ENCODE results near the gene GNG2. TPM values are rescaled to one million over a fixed set of nuclear protein-coding genes. Genes with fewer than 3 reads are reported as not detected.

GNG2 gene
- total RNA-seq, 4 donors from 2014 or later: 0.77 to 62.1 (median 10.3) TPM

- TF ChIP-seq POLR2A (IDR thresholded peaks at IDR 0.05) (no peak), CTCF (IDR thresholded peaks at IDR 0.05) (no peak)
- no peak for DNase-seq
- Histone ChIP-seq H3K27ac (no peak overlapping the region), H3K4me3 (no peak overlapping the region), H3K9me3 (no peaks in the 10 kb centered on the region), H3K36me3 (no peaks in the 10 kb centered on the region), H3K4me1 (no peaks in the 10 kb centered on the region), H3K27me3 (no peaks in the 10 kb centered on the region)
- intact Hi-C loops (cut with DNase I; ENCODE audit: low total_unique reads): loop anchor here (10.0 kb wide), 1 partner anchor 704 kb away; no protein-coding TSS in a partner anchor
Measured at GRCh38 chr14:51978681-51979085, 118.3 kb downstream of the GNG2 start.

GRCh38 chr14:51979088-51979709, 118.8 kb downstream of the GNG2 start:
- Histone ChIP-seq H3K36me3 (no peaks in the 10 kb centered on the region), H3K4me1 (no peaks in the 10 kb centered on the region), H3K4me3 (no peak overlapping the region), H3K9me3 (no peaks in the 10 kb centered on the region), H3K27ac (no peak overlapping the region), H3K27me3 (no peaks in the 10 kb centered on the region)
- TF ChIP-seq CTCF (IDR thresholded peaks at IDR 0.05) (peak; percentile 74 to 84 (median 78)), POLR2A (IDR thresholded peaks at IDR 0.05) (no peak)
- intact Hi-C loops (cut with DNase I; ENCODE audit: low total_unique reads): loop anchor here (10.0 kb wide), 1 partner anchor 704 kb away; no protein-coding TSS in a partner anchor
- DNase-seq: peak; percentile 82

GRCh38 chr14:51981218-51981854, 120.9 kb downstream of the GNG2 start:
- no peaks in the 10 kb centered on the region for H3K9me3 ChIP-seq
- intact Hi-C loops (cut with DNase I; ENCODE audit: low total_unique reads): no loop called here
- H3K27ac ChIP-seq: no peak overlapping the region
- TF ChIP-seq CTCF (IDR thresholded peaks at IDR 0.05): no peak
- H3K36me3 ChIP-seq: no peaks in the 10 kb centered on the region
- no peak for DNase-seq
- H3K4me3 ChIP-seq: no peak overlapping the region
- H3K27me3 ChIP-seq: no peaks in the 10 kb centered on the region
- H3K4me1 ChIP-seq: no peaks in the 10 kb centered on the region

GRCh38 chr14:51988221-51988620, 127.8 kb downstream of the GNG2 start:
- Histone ChIP-seq H3K4me1 (peaks cover 0 to 6% of the 10 kb centered on the region in 2 donors), H3K27ac (no peak overlapping the region), H3K9me3 (no peaks in the 10 kb centered on the region), H3K4me3 (no peak overlapping the region), H3K36me3 (no peaks in the 10 kb centered on the region), H3K27me3 (no peaks in the 10 kb centered on the region)
- DNase-seq: no peak
- intact Hi-C loops (cut with DNase I; ENCODE audit: low total_unique reads): no loop called here
- TF ChIP-seq POLR2A (IDR thresholded peaks at IDR 0.05): no peak
- TF ChIP-seq CTCF (IDR thresholded peaks at IDR 0.05): no peak

Data from uterus (tissue), 4 donors.